ENCODE results near the gene CCDC63. TPM values are rescaled to one million over a fixed set of nuclear protein-coding genes. Genes with fewer than 3 reads are reported as not detected.
"Not testable (repeated sequence)": the region's sequence is repeated elsewhere in the genome, so short reads cannot be mapped to it uniquely, and the experiment has no call there.

Gene CCDC63
- total RNA-seq, 1 donor from 2014 or later: not detected

- DNase-seq (ENCODE audit: low spot score): no peak
Observed at GRCh38 chr12:110844131-110844530, 2.7 kb upstream of the CCDC63 start.

- DNase-seq (ENCODE audit: low spot score): no peak
Observed at GRCh38 chr12:110844551-110845338, 2.0 kb upstream of the CCDC63 start.

- DNase-seq (ENCODE audit: low spot score): no peak
Observed at GRCh38 chr12:110845339-110845682, 1.5 kb upstream of the CCDC63 start.

GRCh38 chr12:110848314-110848923 lies 1.6 kb downstream of the CCDC63 start:
- DNase-seq (ENCODE audit: low spot score): no peak

- DNase-seq (ENCODE audit: low spot score): no peak
Observed at GRCh38 chr12:110849221-110849620, 2.4 kb downstream of the CCDC63 start.

- no peak for DNase-seq (ENCODE audit: low spot score)
Observed at GRCh38 chr12:110849748-110850403, 3.1 kb downstream of the CCDC63 start.

GRCh38 chr12:110850762-110851161 lies 4.0 kb downstream of the CCDC63 start:
- DNase-seq (ENCODE audit: low spot score): no peak

- DNase-seq (ENCODE audit: low spot score): no peak
Observed at GRCh38 chr12:110853836-110854235, 7.0 kb downstream of the CCDC63 start.

GRCh38 chr12:110856542-110856941 lies 9.8 kb downstream of the CCDC63 start:
- DNase-seq (ENCODE audit: low spot score): no peak

- DNase-seq (ENCODE audit: low spot score): no peak
Observed at GRCh38 chr12:110857528-110857927, 10.7 kb downstream of the CCDC63 start.

GRCh38 chr12:110857954-110858353 lies 11.2 kb downstream of the CCDC63 start:
- DNase-seq (ENCODE audit: low spot score): not testable (repeated sequence)

- no peak for DNase-seq (ENCODE audit: low spot score)
Observed at GRCh38 chr12:110858848-110859247, 12.1 kb downstream of the CCDC63 start.

GRCh38 chr12:110860833-110861296 lies 14.1 kb downstream of the CCDC63 start:
- no peak for DNase-seq (ENCODE audit: low spot score)

- DNase-seq (ENCODE audit: low spot score): no peak
Observed at GRCh38 chr12:110861729-110862128, 14.9 kb downstream of the CCDC63 start.

GRCh38 chr12:110862329-110862728 lies 15.5 kb downstream of the CCDC63 start:
- no peak for DNase-seq (ENCODE audit: low spot score)

GRCh38 chr12:110863161-110863560 lies 16.4 kb downstream of the CCDC63 start:
- no peak for DNase-seq (ENCODE audit: low spot score)

- no peak for DNase-seq (ENCODE audit: low spot score)
Observed at GRCh38 chr12:110865521-110865920, 18.7 kb downstream of the CCDC63 start.

- no peak for DNase-seq (ENCODE audit: low spot score)
Observed at GRCh38 chr12:110869026-110869425, 22.2 kb downstream of the CCDC63 start.

- DNase-seq (ENCODE audit: low spot score): no peak
Observed at GRCh38 chr12:110869803-110870202, 23.0 kb downstream of the CCDC63 start.

GRCh38 chr12:110872100-110872499 lies 25.3 kb downstream of the CCDC63 start:
- DNase-seq (ENCODE audit: low spot score): no peak

GRCh38 chr12:110874351-110874750 lies 27.6 kb downstream of the CCDC63 start:
- DNase-seq (ENCODE audit: low spot score): no peak

- no peak for DNase-seq (ENCODE audit: low spot score)
Observed at GRCh38 chr12:110874781-110875180, 28.0 kb downstream of the CCDC63 start.

Measured in mesenteric fat pad (tissue), 1 donor.